DND-41 (cell line): ENCODE data around the gene CPNE6.

Experiments used
- ATAC-seq: fragments of 200-7000 bp; cut with Tn5 transposase; 3 replicates; pipeline ENCODE4 v1.9.1; 2021; ENCODE audit warnings: low read depth; ENCODE audit not compliant: insufficient read depth
- DNase-seq: peaks from one replicate; pipeline ENCODE4 v3.0.0-alpha.2; 2020
- H2AFZ ChIP-seq: 2 replicates; pipeline ENCODE4 v1.6.0; 2012; ENCODE audit warnings: low read depth, low read length
- H3K27ac ChIP-seq: 2 replicates; pipeline ENCODE4 v1.5.1; 2012; ENCODE audit warnings: low read length, inconsistent platforms
- H3K27me3 ChIP-seq: fragments of 200-600 bp; sonication (generic); 2 replicates; pipeline ENCODE4 v1.6.0; 2012; ENCODE audit warnings: low read length, mild to moderate bottlenecking, inconsistent platforms; ENCODE audit not compliant: insufficient read depth, poor library complexity
- H3K36me3 ChIP-seq: 2 replicates; pipeline ENCODE4 v1.5.1; 2012; ENCODE audit warnings: low read length, inconsistent platforms; ENCODE audit not compliant: insufficient read depth
- H3K4me1 ChIP-seq: 2 replicates; pipeline ENCODE4 v1.5.1; 2012; ENCODE audit warnings: mild to moderate bottlenecking, low read length; ENCODE audit not compliant: insufficient read depth
- H3K4me2 ChIP-seq: 2 replicates; pipeline ENCODE4 v1.6.0; 2012; ENCODE audit warnings: mild to moderate bottlenecking, moderate library complexity, low read length, inconsistent platforms; ENCODE audit not compliant: insufficient read depth
- H3K4me3 ChIP-seq, 2 experiments: fragments of 200-600 bp in 1 of 2; shearing (Covaris generic) in 1 of 2; 2 replicates each; pipeline ENCODE4 v1.5.1; 2012 to 2016; ENCODE audit warnings: inconsistent platforms in 2 of 2, low read length in 2 of 2, mild to moderate bottlenecking in 2 of 2, low read depth in 1 of 2, moderate library complexity in 1 of 2
- H3K79me2 ChIP-seq: 2 replicates; pipeline ENCODE4 v1.6.0; 2012; ENCODE audit warnings: low read length, inconsistent platforms; ENCODE audit not compliant: insufficient read depth
- H3K9ac ChIP-seq: 2 replicates; pipeline ENCODE4 v1.6.0; 2012; ENCODE audit warnings: low read depth, mild to moderate bottlenecking, inconsistent platforms, low read length, moderate library complexity
- H3K9me3 ChIP-seq: 2 replicates; pipeline ENCODE4 v1.5.1; 2012; ENCODE audit warnings: low read length, moderate library complexity, mild to moderate bottlenecking, inconsistent platforms; ENCODE audit not compliant: insufficient read depth, severe bottlenecking
- H4K20me1 ChIP-seq: 2 replicates; pipeline ENCODE4 v1.6.0; 2012; ENCODE audit warnings: low read length; ENCODE audit not compliant: insufficient read depth
- EZH2 ChIP-seq: IDR thresholded peaks from 3 replicates; pipeline ENCODE4 v1.6.1; 2012; ENCODE audit warnings: borderline replicate concordance, low read depth, mild to moderate bottlenecking, moderate library complexity, low read length, inconsistent platforms; ENCODE audit not compliant: severe bottlenecking
- TF ChIP-seq, protein P1 (sequence below): IDR thresholded peaks from 2 replicates; pipeline ENCODE4 v1.5.1; 2012; ENCODE audit warnings: borderline replicate concordance, low read length, moderate library complexity, mild to moderate bottlenecking; ENCODE audit not compliant: poor library complexity, severe bottlenecking; ENCODE audit errors: extremely low read depth

Gene CPNE6

DNA sequence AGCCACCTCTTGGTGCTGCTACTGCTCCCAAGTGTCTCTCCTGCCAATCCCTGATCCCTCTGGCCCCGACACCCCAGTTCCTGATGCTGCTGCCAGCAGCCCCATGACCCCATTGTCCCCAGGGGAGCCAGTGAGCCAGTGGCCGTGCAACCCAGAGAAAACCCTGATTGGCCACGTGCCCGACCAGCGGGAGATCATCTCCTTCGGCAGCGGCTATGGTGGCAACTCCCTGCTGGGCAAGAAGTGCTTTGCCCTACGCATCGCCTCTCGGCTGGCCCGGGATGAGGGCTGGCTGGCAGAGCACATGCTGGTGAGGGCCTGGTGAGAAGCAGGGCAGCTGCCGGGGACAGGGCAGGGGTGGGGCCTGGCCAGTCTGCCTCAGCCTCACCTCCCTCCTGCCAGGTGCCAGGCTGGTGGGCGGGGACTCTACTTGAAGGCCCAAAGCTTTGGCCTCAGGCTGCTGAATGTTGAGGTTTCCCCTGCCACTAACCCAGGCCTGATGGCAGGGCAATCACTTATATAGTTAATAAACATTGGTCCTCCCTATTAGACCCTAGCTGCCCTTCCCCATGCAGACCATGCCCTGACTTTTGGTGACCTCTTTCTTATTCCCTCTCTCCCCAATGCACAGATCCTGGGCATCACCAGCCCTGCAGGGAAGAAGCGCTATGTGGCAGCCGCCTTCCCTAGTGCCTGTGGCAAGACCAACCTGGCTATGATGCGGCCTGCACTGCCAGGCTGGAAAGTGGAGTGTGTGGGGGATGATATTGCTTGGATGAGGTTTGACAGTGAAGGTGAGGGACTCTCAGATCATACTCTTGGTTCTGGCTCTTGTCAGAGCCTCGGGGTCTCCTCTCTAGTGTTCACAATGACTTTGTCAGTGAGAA is 27.8 kb downstream of the CPNE6 start:
- Histone ChIP-seq H4K20me1 (no peaks in the 10 kb centered on the region), H3K36me3 (peaks cover 55% of the 10 kb centered on the region), H3K9me3 (no peaks in the 10 kb centered on the region), H3K27me3 (no peaks in the 10 kb centered on the region), H3K27ac (no peak overlapping the region), H3K4me1 (peaks cover 13% of the 10 kb centered on the region), H3K9ac (no peak overlapping the region), H3K4me3 (no peak overlapping the region), H2AFZ (no peak overlapping the region), H3K4me2 (no peak overlapping the region), H3K79me2 (peaks cover 22% of the 10 kb centered on the region)
- no peak for TF ChIP-seq EZH2
- ATAC-seq = no peak
- no peak for DNase-seq

- Histone ChIP-seq H3K36me3 (peaks cover 55% of the 10 kb centered on the region), H4K20me1 (no peaks in the 10 kb centered on the region)
- TF ChIP-seq, protein P1, sequence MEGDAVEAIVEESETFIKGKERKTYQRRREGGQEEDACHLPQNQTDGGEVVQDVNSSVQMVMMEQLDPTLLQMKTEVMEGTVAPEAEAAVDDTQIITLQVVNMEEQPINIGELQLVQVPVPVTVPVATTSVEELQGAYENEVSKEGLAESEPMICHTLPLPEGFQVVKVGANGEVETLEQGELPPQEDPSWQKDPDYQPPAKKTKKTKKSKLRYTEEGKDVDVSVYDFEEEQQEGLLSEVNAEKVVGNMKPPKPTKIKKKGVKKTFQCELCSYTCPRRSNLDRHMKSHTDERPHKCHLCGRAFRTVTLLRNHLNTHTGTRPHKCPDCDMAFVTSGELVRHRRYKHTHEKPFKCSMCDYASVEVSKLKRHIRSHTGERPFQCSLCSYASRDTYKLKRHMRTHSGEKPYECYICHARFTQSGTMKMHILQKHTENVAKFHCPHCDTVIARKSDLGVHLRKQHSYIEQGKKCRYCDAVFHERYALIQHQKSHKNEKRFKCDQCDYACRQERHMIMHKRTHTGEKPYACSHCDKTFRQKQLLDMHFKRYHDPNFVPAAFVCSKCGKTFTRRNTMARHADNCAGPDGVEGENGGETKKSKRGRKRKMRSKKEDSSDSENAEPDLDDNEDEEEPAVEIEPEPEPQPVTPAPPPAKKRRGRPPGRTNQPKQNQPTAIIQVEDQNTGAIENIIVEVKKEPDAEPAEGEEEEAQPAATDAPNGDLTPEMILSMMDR = no peak
- no peak for TF ChIP-seq EZH2
These were observed 29.0 kb downstream of the CPNE6 start for GRCh38 chr14:24100197-24100981.

DNA sequence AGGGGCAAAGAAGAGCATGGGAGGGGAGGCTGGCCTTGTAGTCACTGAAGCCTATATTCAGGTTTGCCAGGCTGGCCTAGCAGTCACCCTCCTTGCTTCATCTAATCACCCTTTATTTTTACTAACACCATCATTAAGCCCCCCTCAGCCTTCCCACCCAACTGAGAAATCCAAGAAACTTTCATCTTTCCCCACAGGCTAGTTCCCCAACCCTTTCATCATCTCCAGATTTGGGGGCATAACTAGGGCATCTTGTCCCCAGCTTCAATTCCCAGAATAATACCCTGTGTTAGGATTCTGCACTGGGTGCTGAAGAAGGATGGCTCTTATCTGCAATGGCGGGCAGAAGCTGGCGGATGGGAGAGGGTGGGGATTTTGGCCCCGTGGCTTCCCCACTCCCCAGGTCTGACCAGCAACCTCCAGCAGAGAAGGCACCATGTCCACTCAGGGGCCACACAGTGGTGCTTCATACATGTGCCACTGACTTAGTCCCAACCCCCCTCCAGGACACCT is 29.7 kb downstream of the CPNE6 start:
- Histone ChIP-seq H3K36me3 (peaks cover 55% of the 10 kb centered on the region), H2AFZ (no peak overlapping the region), H3K4me1 (no peaks in the 10 kb centered on the region), H3K4me2 (no peak overlapping the region), H3K4me3 (no peak overlapping the region), H3K79me2 (peaks cover 6% of the 10 kb centered on the region), H3K9ac (no peak overlapping the region), H3K27ac (no peak overlapping the region), H3K27me3 (no peaks in the 10 kb centered on the region), H3K9me3 (no peaks in the 10 kb centered on the region), H4K20me1 (no peaks in the 10 kb centered on the region)
- ATAC-seq (no peak), DNase-seq (no peak)
- TF ChIP-seq, protein P1 = no peak
- TF ChIP-seq EZH2 = no peak

More at GRCh38 chr14:24100197-24100981, 29.0 kb downstream of the CPNE6 start:
- H3K4me1 ChIP-seq = peaks cover 6% of the 10 kb centered on the region
- ATAC-seq (no peak), DNase-seq (no peak)
- H3K9me3 ChIP-seq = no peaks in the 10 kb centered on the region
- no peaks in the 10 kb centered on the region for H3K27me3 ChIP-seq
- no peak overlapping the region for H3K9ac ChIP-seq
- H3K27ac ChIP-seq = no peak overlapping the region
- no peak overlapping the region for H3K4me3 ChIP-seq
- H2AFZ ChIP-seq = no peak overlapping the region
- H3K4me2 ChIP-seq = no peak overlapping the region
- H3K79me2 ChIP-seq = peaks cover 12% of the 10 kb centered on the region
